Keratinocyte (primary cell): ENCODE measurements around the gene MKS1. TPM values are rescaled to one million over a fixed set of nuclear protein-coding genes. Genes with fewer than 3 reads are reported as not detected.
A peak's percentile ranks its signal among the peaks of the same experiment; 100 is the strongest.

ENCODE experiments used
- DNase-seq: peaks from one replicate; pipeline ENCODE4 v3.0.0-alpha.2; 2011; ENCODE audit warnings: low read depth, missing footprints, low spot score
- FAIRE-seq: peaks from 2 replicates; lab custom pipeline; 2011; peaks lifted over from hg19 to GRCh38; lab: Jason Lieb, UNC
- H2AFZ ChIP-seq: 2 replicates; pipeline ENCODE4 v1.6.0; 2012; ENCODE audit warnings: low read length, control low read depth, inconsistent platforms; ENCODE audit not compliant: control insufficient read depth
- H3K27ac ChIP-seq: 2 replicates; pipeline ENCODE4 v1.5.1; 2011; ENCODE audit warnings: low read length; ENCODE audit not compliant: control insufficient read depth, insufficient read depth
- H3K27me3 ChIP-seq: 3 replicates; pipeline ENCODE4 v1.6.0; 2011; ENCODE audit warnings: low read length; ENCODE audit not compliant: control insufficient read depth, insufficient read depth; ENCODE audit errors: extremely low read depth
- H3K36me3 ChIP-seq, 2 experiments: 2 replicates in 1 of 2; 3 replicates in 1 of 2; pipeline ENCODE4 v1.5.1; 2011; ENCODE audit warnings: low read length in 2 of 2, mild to moderate bottlenecking in 1 of 2; ENCODE audit not compliant: control insufficient read depth in 2 of 2, insufficient read depth in 2 of 2; ENCODE audit errors: extremely low read depth in 1 of 2
- H3K4me1 ChIP-seq: 3 replicates; pipeline ENCODE4 v1.5.1; 2011; ENCODE audit warnings: low read length; ENCODE audit not compliant: control insufficient read depth, insufficient read depth; ENCODE audit errors: extremely low read depth
- H3K4me2 ChIP-seq: 3 replicates; pipeline ENCODE4 v1.6.0; 2011; ENCODE audit warnings: low read depth, low read length; ENCODE audit not compliant: control insufficient read depth, insufficient read depth; ENCODE audit errors: extremely low read depth
- H3K4me3 ChIP-seq, 3 experiments: fragments of 200-600 bp in 1 of 3; sonication (generic) in 1 of 3; 2 replicates in 2 of 3; 3 replicates in 1 of 3; pipeline ENCODE4 v1.5.1; 2011 to 2016; ENCODE audit warnings: low read length in 3 of 3, mild to moderate bottlenecking in 3 of 3, control low read depth in 2 of 3, inconsistent platforms in 1 of 3, low read depth in 1 of 3, mixed read lengths in 1 of 3, mixed run types in 1 of 3, moderate library complexity in 1 of 3; ENCODE audit not compliant: control insufficient read depth in 2 of 3, insufficient read depth in 2 of 3; ENCODE audit errors: extremely low read depth in 1 of 3
- H3K79me2 ChIP-seq: 2 replicates; pipeline ENCODE4 v1.6.0; 2012; ENCODE audit warnings: low read length; ENCODE audit not compliant: control insufficient read depth, insufficient read depth
- H3K9ac ChIP-seq: 3 replicates; pipeline ENCODE4 v1.6.0; 2011; ENCODE audit warnings: low read length; ENCODE audit not compliant: control insufficient read depth, insufficient read depth; ENCODE audit errors: extremely low read depth
- H3K9me1 ChIP-seq: 3 replicates; pipeline ENCODE4 v1.6.0; 2011; ENCODE audit warnings: low read length; ENCODE audit not compliant: control insufficient read depth, insufficient read depth; ENCODE audit errors: extremely low read depth
- H3K9me3 ChIP-seq: 2 replicates; pipeline ENCODE4 v1.5.1; 2012; ENCODE audit warnings: low read depth, low read length; ENCODE audit not compliant: control insufficient read depth
- H4K20me1 ChIP-seq: 3 replicates; pipeline ENCODE4 v1.6.0; 2011; ENCODE audit warnings: low read length; ENCODE audit not compliant: control insufficient read depth, insufficient read depth; ENCODE audit errors: extremely low read depth
- CTCF ChIP-seq, 3 experiments: IDR thresholded peaks in 1 of 3; conservative IDR thresholded peaks in 1 of 3; optimal IDR thresholded peaks in 1 of 3; 2 replicates in 2 of 3; 3 replicates in 1 of 3; pipeline versions ENCODE3 to v1.5.1; 2011; ENCODE audit warnings: low read length in 3 of 3, mild to moderate bottlenecking in 3 of 3, moderate library complexity in 2 of 3, control low read depth in 1 of 3, inconsistent platforms in 1 of 3; ENCODE audit not compliant: insufficient read depth in 2 of 3; ENCODE audit errors: extremely low read depth in 1 of 3
- EZH2 ChIP-seq: IDR thresholded peaks from one replicate; pipeline ENCODE4 v1.6.1; 2012; ENCODE audit warnings: inconsistent platforms, mild to moderate bottlenecking, low read length, moderate library complexity
- dilution Hi-C: fragments of 300-500 bp; cut with MboI; formaldehyde crosslinking; loops from one replicate; pipeline ENCODE4 v1.7.0; 2020; ENCODE audit warnings: low sequenced_read_pairs; ENCODE audit not compliant: extremely low pct_ligation_motif_present
- polyA plus RNA-seq, 5 experiments: library from polyadenylated mRNA; depleted of rRNA in 3 of 5; stranded (reverse) in 3 of 5; stranded (forward) in 1 of 5; unstranded in 1 of 5; fragments of >200 nt; gene quantifications; 1 replicate in 1 of 5; 2 replicates in 3 of 5; 3 replicates in 1 of 5; pipeline versions ENCODE4 v1.2.1 to v1.2.3, GENCODE V29; 2011 to 2012; ENCODE audit warnings: missing spikeins in 2 of 5, low read depth in 1 of 5, low replicate concordance in 1 of 5

MKS1 gene
- polyA plus RNA-seq, 1 donor (not counting 4 experiments of a cell fraction or from before 2014, with no cell fraction given), result 12.2 TPM

GRCh38 chr17:58158181-58158580 lies 60.9 kb downstream of the MKS1 start:
- H2AFZ ChIP-seq, result no peak overlapping the region
- no peak overlapping the region for H3K4me2 ChIP-seq
- no peaks in the 10 kb centered on the region for H4K20me1 ChIP-seq
- no peak overlapping the region for H3K9ac ChIP-seq
- no peaks in the 10 kb centered on the region for H3K36me3 ChIP-seq
- no peaks in the 10 kb centered on the region for H3K79me2 ChIP-seq
- H3K9me1 ChIP-seq, result no peaks in the 10 kb centered on the region
- H3K27ac ChIP-seq, result no peak overlapping the region
- H3K27me3 ChIP-seq, result peaks cover 52% of the 10 kb centered on the region
- DNase-seq (no peak), FAIRE-seq (no peak)
- H3K4me3 ChIP-seq, result no peak overlapping the region
- H3K4me1 ChIP-seq, result peaks cover 2% of the 10 kb centered on the region
- no peaks in the 10 kb centered on the region for H3K9me3 ChIP-seq
- TF ChIP-seq CTCF (optimal IDR thresholded peaks at IDR 0.05 in 1 of 3, IDR thresholded peaks at IDR 0.05 in 1 of 3, conservative IDR thresholded peaks at IDR 0.05 in 1 of 3; ENCODE audit: extremely low read depth in 1 of 3, insufficient read depth in 2 of 3, low read length in 3 of 3) (no peak), EZH2 (no peak)
- dilution Hi-C loops, result no loop called here

- no peaks in the 10 kb centered on the region for H3K9me3 ChIP-seq
- DNase-seq (no peak), FAIRE-seq (no peak)
- H4K20me1 ChIP-seq, result no peaks in the 10 kb centered on the region
- dilution Hi-C loops, result no loop called here
- H3K4me3 ChIP-seq, result peak overlapping the region in 2 of 3 experiments; percentile 4 to 17
- peak overlapping the region; percentile 61 for H3K4me2 ChIP-seq
- no peaks in the 10 kb centered on the region for H3K36me3 ChIP-seq
- H2AFZ ChIP-seq, result no peak overlapping the region
- H3K9me1 ChIP-seq, result no peaks in the 10 kb centered on the region
- peaks cover 2% of the 10 kb centered on the region for H3K4me1 ChIP-seq
- no peaks in the 10 kb centered on the region for H3K79me2 ChIP-seq
- TF ChIP-seq CTCF (optimal IDR thresholded peaks at IDR 0.05 in 1 of 3, IDR thresholded peaks at IDR 0.05 in 1 of 3, conservative IDR thresholded peaks at IDR 0.05 in 1 of 3; ENCODE audit: extremely low read depth in 1 of 3, insufficient read depth in 2 of 3, low read length in 3 of 3), result no peak
- TF ChIP-seq EZH2, result peak; percentile 69
- H3K27me3 ChIP-seq, result peaks cover 48% of the 10 kb centered on the region
- H3K27ac ChIP-seq, result no peak overlapping the region
- H3K9ac ChIP-seq, result no peak overlapping the region
Observed at GRCh38 chr17:58156839-58157803, 61.9 kb downstream of the MKS1 start.

Other genes starting within 250 kb of the MKS1 start
- gene VEZF1, start 231.0 kb downstream of the MKS1 start, polyA plus RNA-seq, result 13.7 to 25.3 TPM (median 22.8 TPM) in 3 replicates
- gene SRSF1, start 212.0 kb downstream of the MKS1 start, polyA plus RNA-seq, result 149 to 272 TPM (median 167 TPM) in 3 replicates
- 12.8 to 21.5 TPM (median 18.0 TPM) in 3 replicates for gene DYNLL2, start 135.8 kb downstream of the MKS1 start, polyA plus RNA-seq
- gene OR4D1, start 70.9 kb downstream of the MKS1 start, polyA plus RNA-seq, result not detected in 3 replicates
- not detected in 3 replicates for gene OR4D2, start 52.3 kb downstream of the MKS1 start, polyA plus RNA-seq
- gene EPX, start 26.5 kb downstream of the MKS1 start, polyA plus RNA-seq, result not detected in 3 replicates
- not detected in 3 replicates for gene LPO, start 19.3 kb upstream of the MKS1 start, polyA plus RNA-seq
- gene MPO, start 61.7 kb upstream of the MKS1 start, polyA plus RNA-seq, result not detected in 3 replicates
- gene TSPOAP1, start 109.5 kb upstream of the MKS1 start, polyA plus RNA-seq, result 0.02 to 0.10 TPM (median 0.04 TPM) in 3 replicates
- gene SUPT4H1, start 132.9 kb upstream of the MKS1 start, polyA plus RNA-seq, result 107 to 206 TPM (median 161 TPM) in 3 replicates
- gene RNF43, start 198.3 kb upstream of the MKS1 start, polyA plus RNA-seq, result 5.3 to 16.4 TPM (median 15.0 TPM) in 3 replicates